ENCODE results near the gene GIMAP1.

- TF ChIP-seq CTCF (IDR thresholded peaks at IDR 0.05) = no peak
- peak in 1 of 2 donors; percentile 62 for TF ChIP-seq POLR2AphosphoS5 (IDR thresholded peaks at IDR 0.05; ENCODE audit: insufficient read depth in 1 of 2, low read depth in 1 of 2)
- TF ChIP-seq POLR2A (IDR thresholded peaks at IDR 0.05) = no peak
Observed at GRCh38 chr7:150685219-150686029, 31.0 kb upstream of the GIMAP1 start, which contains the start of gene GIMAP2.
